Smooth muscle cell (in vitro differentiated cells): ENCODE results near the gene GDF10. TPM values are rescaled to one million over a fixed set of nuclear protein-coding genes. Genes with fewer than 3 reads are reported as not detected.

Experiments
- DNase-seq: peaks from one replicate; lab custom pipeline; 2025; ENCODE audit not compliant: unreplicated experiment; lab: John Stamatoyannopoulos, UW
- H2AFZ ChIP-seq: fragments of 200-600 bp; sonication (generic); 2 replicates; pipeline ENCODE4 v1.6.0; 2016; ENCODE audit warnings: antibody characterized with exemption, low read depth, mild to moderate bottlenecking
- H3F3A ChIP-seq: fragments of 200-600 bp; sonication (generic); 2 replicates; pipeline ENCODE4 v1.6.0; 2017; ENCODE audit warnings: antibody characterized with exemption, low read depth
- H3K27ac ChIP-seq: fragments of 200-600 bp; sonication (generic); 2 replicates; pipeline ENCODE4 v1.5.1; 2016; ENCODE audit warnings: low read depth, mild to moderate bottlenecking
- H3K27me3 ChIP-seq: fragments of 200-600 bp; sonication (generic); 2 replicates; pipeline ENCODE4 v1.6.1; 2016; ENCODE audit warnings: low read depth, mild to moderate bottlenecking
- H3K36me3 ChIP-seq: fragments of 200-600 bp; sonication (generic); 2 replicates; pipeline ENCODE4 v1.5.1; 2016; ENCODE audit warnings: low read depth
- H3K4me1 ChIP-seq: fragments of 200-600 bp; sonication (generic); 2 replicates; pipeline ENCODE4 v1.5.1; 2016; ENCODE audit warnings: low read depth
- H3K4me2 ChIP-seq: fragments of 200-600 bp; sonication (generic); 2 replicates; pipeline ENCODE4 v1.6.0; 2016; ENCODE audit warnings: mild to moderate bottlenecking
- H3K4me3 ChIP-seq: fragments of 200-600 bp; sonication (generic); 2 replicates; pipeline ENCODE4 v1.5.1; 2016; ENCODE audit warnings: mild to moderate bottlenecking
- H3K79me2 ChIP-seq: fragments of 200-600 bp; sonication (generic); 2 replicates; pipeline ENCODE4 v1.6.0; 2016; ENCODE audit warnings: low read depth, mild to moderate bottlenecking
- H3K9ac ChIP-seq: fragments of 200-600 bp; sonication (generic); 2 replicates; pipeline ENCODE4 v1.6.0; 2016; ENCODE audit warnings: low read depth
- H3K9me3 ChIP-seq: fragments of 200-600 bp; sonication (generic); replicated peaks from 2 replicates; pipeline ENCODE4 v1.5.1; 2016; ENCODE audit warnings: low read depth
- H4K20me1 ChIP-seq: fragments of 200-600 bp; sonication (generic); 2 replicates; pipeline ENCODE4 v1.6.0; 2016; ENCODE audit warnings: low read depth
- WGBS: methylation state at CpG from one replicate; pipeline ENCODE4 v1.1.7; 2016; ENCODE audit warnings: low lambda C conversion rate; 5-methylcytosine and 5-hydroxymethylcytosine counted together
- polyA plus RNA-seq: library from polyadenylated mRNA; unstranded; fragments of >200 nt; fragmentation: Nextera tagmentation; extraction: Ambion mirVana; gene quantifications from 2 replicates; pipeline ENCODE4 v1.2.1, GENCODE V29; 2016
- total RNA-seq: library from RNA; depleted of rRNA; stranded (reverse); fragments of >200 nt; gene quantifications from 2 replicates; pipeline ENCODE4 v1.2.3, GENCODE V29; 2014
- TF ChIP-seq, protein P1 (sequence below): fragments of 200-600 bp; sonication (generic); IDR thresholded peaks from 2 replicates; pipeline ENCODE4 v1.5.1; 2017; ENCODE audit warnings: borderline replicate concordance, mild to moderate bottlenecking, antibody characterized with exemption; ENCODE audit not compliant: insufficient read depth, poor library complexity, severe bottlenecking

GDF10 gene
- total and polyA plus RNA-seq, 2 experiments from 2014 or later: 0.58 to 1.5 TPM

DNA sequence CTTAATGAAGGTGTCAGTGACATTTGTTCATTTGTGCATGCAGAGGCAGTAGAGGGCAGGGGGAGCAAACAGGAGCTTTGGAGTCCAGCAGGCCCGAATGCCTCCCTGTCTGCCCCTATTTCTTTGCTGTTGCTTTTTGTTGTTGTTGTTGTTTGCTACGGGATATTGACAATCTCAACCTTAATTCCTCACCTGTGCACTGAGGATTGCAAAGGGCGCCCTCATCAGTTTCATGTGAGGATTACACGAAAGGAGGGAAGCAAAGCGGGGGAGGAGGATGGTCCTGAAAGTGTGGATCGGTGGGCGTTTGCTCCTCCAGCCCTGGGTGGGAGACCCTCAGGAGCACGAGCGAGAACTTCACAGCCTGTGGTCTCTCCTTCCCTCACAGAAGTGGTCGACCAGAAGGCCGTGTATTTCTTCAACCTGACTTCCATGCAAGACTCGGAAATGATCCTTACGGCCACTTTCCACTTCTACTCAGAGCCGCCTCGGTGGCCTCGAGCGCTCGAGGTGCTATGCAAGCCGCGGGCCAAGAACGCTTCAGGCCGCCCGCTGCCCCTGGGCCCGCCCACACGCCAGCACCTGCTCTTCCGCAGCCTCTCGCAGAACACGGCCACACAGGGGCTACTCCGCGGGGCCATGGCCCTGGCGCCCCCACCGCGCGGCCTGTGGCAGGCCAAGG lies 9.6 kb downstream of the GDF10 start:
- H3K27me3 ChIP-seq: peaks cover 10% of the 10 kb centered on the region
- H3K36me3 ChIP-seq: no peaks in the 10 kb centered on the region
- whole genome bisulfite sequencing: 84% methylated on average over 34 of the region's 34 CpGs
- no peaks in the 10 kb centered on the region for H3F3A ChIP-seq
- no peaks in the 10 kb centered on the region for H4K20me1 ChIP-seq
- no peak overlapping the region for H3K9ac ChIP-seq
- H3K79me2 ChIP-seq: no peaks in the 10 kb centered on the region
- H3K4me1 ChIP-seq: no peaks in the 10 kb centered on the region
- no peak for DNase-seq
- no peak overlapping the region for H3K27ac ChIP-seq
- H3K9me3 ChIP-seq: no peaks in the 10 kb centered on the region
- no peak overlapping the region for H3K4me3 ChIP-seq
- no peak overlapping the region for H2AFZ ChIP-seq
- H3K4me2 ChIP-seq: no peak overlapping the region
- TF ChIP-seq, protein P1, sequence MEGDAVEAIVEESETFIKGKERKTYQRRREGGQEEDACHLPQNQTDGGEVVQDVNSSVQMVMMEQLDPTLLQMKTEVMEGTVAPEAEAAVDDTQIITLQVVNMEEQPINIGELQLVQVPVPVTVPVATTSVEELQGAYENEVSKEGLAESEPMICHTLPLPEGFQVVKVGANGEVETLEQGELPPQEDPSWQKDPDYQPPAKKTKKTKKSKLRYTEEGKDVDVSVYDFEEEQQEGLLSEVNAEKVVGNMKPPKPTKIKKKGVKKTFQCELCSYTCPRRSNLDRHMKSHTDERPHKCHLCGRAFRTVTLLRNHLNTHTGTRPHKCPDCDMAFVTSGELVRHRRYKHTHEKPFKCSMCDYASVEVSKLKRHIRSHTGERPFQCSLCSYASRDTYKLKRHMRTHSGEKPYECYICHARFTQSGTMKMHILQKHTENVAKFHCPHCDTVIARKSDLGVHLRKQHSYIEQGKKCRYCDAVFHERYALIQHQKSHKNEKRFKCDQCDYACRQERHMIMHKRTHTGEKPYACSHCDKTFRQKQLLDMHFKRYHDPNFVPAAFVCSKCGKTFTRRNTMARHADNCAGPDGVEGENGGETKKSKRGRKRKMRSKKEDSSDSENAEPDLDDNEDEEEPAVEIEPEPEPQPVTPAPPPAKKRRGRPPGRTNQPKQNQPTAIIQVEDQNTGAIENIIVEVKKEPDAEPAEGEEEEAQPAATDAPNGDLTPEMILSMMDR: peak; percentile 41

DNA sequence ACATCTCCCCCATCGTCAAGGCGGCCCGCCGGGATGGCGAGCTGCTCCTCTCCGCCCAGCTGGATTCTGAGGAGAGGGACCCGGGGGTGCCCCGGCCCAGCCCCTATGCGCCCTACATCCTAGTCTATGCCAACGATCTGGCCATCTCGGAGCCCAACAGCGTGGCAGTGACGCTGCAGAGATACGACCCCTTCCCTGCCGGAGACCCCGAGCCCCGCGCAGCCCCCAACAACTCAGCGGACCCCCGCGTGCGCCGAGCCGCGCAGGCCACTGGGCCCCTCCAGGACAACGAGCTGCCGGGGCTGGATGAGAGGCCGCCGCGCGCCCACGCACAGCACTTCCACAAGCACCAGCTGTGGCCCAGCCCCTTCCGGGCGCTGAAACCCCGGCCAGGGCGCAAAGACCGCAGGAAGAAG lies 10.1 kb downstream of the GDF10 start:
- WGBS: 97% methylated on average over 36 of the region's 37 CpGs
- DNase-seq: no peak

DNA sequence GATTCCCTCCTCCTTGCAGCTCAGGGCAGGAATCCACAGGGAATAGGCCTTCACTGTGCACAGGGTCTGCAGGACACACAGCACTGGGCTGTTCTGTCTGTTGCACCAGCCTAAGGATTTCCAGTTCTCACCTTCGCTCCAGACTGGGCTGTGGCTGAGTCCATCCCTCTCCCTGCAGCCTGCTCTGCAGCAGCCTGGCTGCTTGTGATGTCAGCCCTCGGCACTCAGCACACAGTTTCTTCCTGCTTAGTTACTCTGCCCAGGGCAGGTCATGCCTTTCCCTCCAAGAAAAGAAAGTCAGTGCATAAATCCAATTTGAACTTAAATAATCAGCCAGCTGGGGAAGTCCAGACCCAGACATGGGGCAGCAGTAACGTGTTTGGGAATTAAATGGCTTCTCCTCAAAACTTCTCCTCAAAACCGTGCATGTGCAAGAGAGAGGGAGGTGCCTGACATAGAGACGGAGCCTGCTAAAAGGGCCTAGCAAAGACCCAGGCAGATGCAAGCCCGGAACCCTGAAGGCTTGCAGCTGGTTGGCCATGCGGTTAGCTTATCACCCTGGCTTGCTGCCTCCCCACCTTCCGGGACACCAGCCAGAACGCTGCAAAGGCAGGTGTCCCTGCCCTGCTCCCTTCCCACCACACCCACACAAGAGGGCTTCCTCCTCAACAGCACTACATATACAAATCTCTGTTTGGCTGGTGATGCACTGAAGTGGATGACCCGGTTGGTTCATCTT lies 11.4 kb downstream of the GDF10 start:
- Histone ChIP-seq H3F3A (no peaks in the 10 kb centered on the region), H4K20me1 (no peaks in the 10 kb centered on the region), H3K79me2 (no peaks in the 10 kb centered on the region), H2AFZ (no peak overlapping the region), H3K36me3 (no peaks in the 10 kb centered on the region), H3K4me2 (no peak overlapping the region), H3K27ac (no peak overlapping the region), H3K9me3 (no peaks in the 10 kb centered on the region), H3K4me3 (no peak overlapping the region), H3K9ac (no peak overlapping the region), H3K27me3 (peaks cover 10% of the 10 kb centered on the region), H3K4me1 (no peaks in the 10 kb centered on the region)
- DNase-seq: no peak
- WGBS: 79% methylated on average over 10 of the region's 10 CpGs
- TF ChIP-seq, protein P1: no peak

More for the DNA sequence above, 10.1 kb downstream of the GDF10 start:
- Histone ChIP-seq H3K79me2 (no peaks in the 10 kb centered on the region), H3K36me3 (no peaks in the 10 kb centered on the region), H2AFZ (no peak overlapping the region), H3K9ac (no peak overlapping the region), H3K27me3 (peaks cover 10% of the 10 kb centered on the region), H3F3A (no peaks in the 10 kb centered on the region), H3K4me1 (no peaks in the 10 kb centered on the region), H3K4me2 (no peak overlapping the region), H4K20me1 (no peaks in the 10 kb centered on the region), H3K4me3 (no peak overlapping the region), H3K9me3 (no peaks in the 10 kb centered on the region), H3K27ac (no peak overlapping the region)
- TF ChIP-seq, protein P1: no peak
